GM19463 (cell line): ENCODE measurements around the gene SRSF10.
"Not testable (repeated sequence)": the region's sequence is repeated elsewhere in the genome, so short reads cannot be mapped to it uniquely, and the experiment has no call there.

ENCODE experiments used
- ATAC-seq: cut with Tn5 transposase; IDR thresholded peaks from one replicate; pipeline ENCODE4 v1.9.1; 2021; ENCODE audit warnings: mild to moderate bottlenecking, moderate library complexity; ENCODE audit not compliant: unreplicated experiment

SRSF10 gene

GRCh38 chr1:23999156-23999671, 19.1 kb upstream of the SRSF10 start:
- no peak for ATAC-seq

GRCh38 chr1:23997812-23998211, 17.7 kb upstream of the SRSF10 start:
- ATAC-seq = no peak

GRCh38 chr1:23996700-23997229, 16.6 kb upstream of the SRSF10 start:
- no peak for ATAC-seq

- no peak for ATAC-seq
Observed at GRCh38 chr1:23995431-23995837, 15.3 kb upstream of the SRSF10 start.

- ATAC-seq = not testable (repeated sequence)
Observed at GRCh38 chr1:23992011-23992410, 11.9 kb upstream of the SRSF10 start.

GRCh38 chr1:23989263-23989662, 9.1 kb upstream of the SRSF10 start:
- no peak for ATAC-seq

GRCh38 chr1:23987038-23987437, 6.9 kb upstream of the SRSF10 start:
- not testable (repeated sequence) for ATAC-seq

GRCh38 chr1:23984417-23985186, 4.5 kb upstream of the SRSF10 start:
- ATAC-seq = no peak

- ATAC-seq = no peak
Observed at GRCh38 chr1:23980728-23981070, 572 bp upstream of the SRSF10 start.

- no peak for ATAC-seq
Observed at GRCh38 chr1:23979387-23979880, 693 bp downstream of the SRSF10 start.

GRCh38 chr1:23978805-23979204, 1.3 kb downstream of the SRSF10 start:
- ATAC-seq = no peak

- ATAC-seq = no peak
Observed at GRCh38 chr1:23977854-23978191, 2.3 kb downstream of the SRSF10 start.

- no peak for ATAC-seq
Observed at GRCh38 chr1:23977187-23977853, 2.8 kb downstream of the SRSF10 start.

- ATAC-seq = no peak
Observed at GRCh38 chr1:23967871-23968270, 12.3 kb downstream of the SRSF10 start.

- no peak for ATAC-seq
Observed at GRCh38 chr1:23966973-23967493, 13.1 kb downstream of the SRSF10 start.

GRCh38 chr1:23964790-23965740, 15.1 kb downstream of the SRSF10 start:
- ATAC-seq = no peak

GRCh38 chr1:23964235-23964668, 15.9 kb downstream of the SRSF10 start:
- no peak for ATAC-seq

- no peak for ATAC-seq
Observed at GRCh38 chr1:23963617-23964234, 16.4 kb downstream of the SRSF10 start.

GRCh38 chr1:23960291-23961020, 19.7 kb downstream of the SRSF10 start:
- ATAC-seq = no peak
